C4-2B (cell line): ENCODE measurements around the gene USPL1.

Source experiments
- CTCF ChIP-seq: fragments of 450-650 bp; conservative IDR thresholded peaks from 2 replicates; pipeline ENCODE4 v1.5.1; 2017; ENCODE audit warnings: mild to moderate bottlenecking
- ZFX ChIP-seq: fragments of 450-650 bp; IDR thresholded peaks from 2 replicates; pipeline ENCODE4 v1.6.1; 2017

- TF ChIP-seq CTCF (no peak; the same call in 1 of the 2 replicates), ZFX (peak; percentile 84)
Measured at GRCh38 chr13:30617315-30618185, at the start of gene USPL1.
